ENCODE results near the gene PHACTR4.
"Not testable (repeated sequence)": the region's sequence is repeated elsewhere in the genome, so short reads cannot be mapped to it uniquely, and the experiment has no call there.

PHACTR4 gene

DNA sequence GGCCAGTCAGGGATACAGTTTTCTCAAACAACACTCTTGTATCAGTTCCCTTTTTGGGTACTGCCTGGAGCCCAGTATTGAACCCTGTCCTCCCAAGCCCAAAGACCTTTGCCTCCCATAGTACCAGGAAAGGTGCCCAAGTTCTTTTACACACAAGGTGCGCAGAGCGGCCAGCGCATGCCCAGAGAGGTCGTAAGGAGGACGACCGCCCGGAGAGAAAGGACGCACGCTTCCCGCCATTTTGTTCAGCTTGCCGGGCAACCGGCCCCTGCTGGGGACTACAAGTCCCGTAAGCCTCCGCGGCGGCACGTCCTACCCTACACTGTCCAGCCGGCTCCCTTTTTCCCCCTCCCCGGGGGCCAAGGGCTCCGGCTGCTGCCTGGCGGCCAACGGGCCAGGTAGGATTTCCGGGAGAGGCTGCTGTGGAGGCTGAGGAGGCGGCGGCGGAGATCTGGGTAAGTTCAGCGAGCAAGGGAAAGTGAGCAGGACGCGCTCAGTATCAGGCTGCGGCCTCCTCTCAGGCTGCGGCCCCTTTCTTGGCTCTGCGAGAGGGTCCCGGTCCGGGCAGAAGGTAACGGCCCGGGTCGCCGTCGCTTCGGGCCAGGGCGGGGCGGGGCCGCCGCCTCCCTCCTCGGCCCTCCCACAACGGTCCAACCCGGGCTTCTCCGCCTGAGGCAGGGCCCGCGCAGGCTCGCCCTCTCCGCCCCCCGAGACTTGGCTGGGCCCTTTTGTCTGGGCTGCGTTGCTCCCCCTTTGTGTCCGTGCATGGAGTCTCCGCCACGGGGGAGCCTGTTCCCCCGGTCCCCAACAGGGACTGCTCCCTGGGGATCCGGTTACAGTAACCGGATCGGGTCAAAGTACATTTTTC, at the start of gene PHACTR4:
Gene PHACTR4, plus strand, starts transcription at position 370 of the 868 bp plus-strand sequence. CDS start 37,708 bp downstream, outside the sequence.
- DNase-seq (ENCODE audit: low read depth in 2 of 2, low spot score in 1 of 2): peak; percentile 47 to 65

DNA sequence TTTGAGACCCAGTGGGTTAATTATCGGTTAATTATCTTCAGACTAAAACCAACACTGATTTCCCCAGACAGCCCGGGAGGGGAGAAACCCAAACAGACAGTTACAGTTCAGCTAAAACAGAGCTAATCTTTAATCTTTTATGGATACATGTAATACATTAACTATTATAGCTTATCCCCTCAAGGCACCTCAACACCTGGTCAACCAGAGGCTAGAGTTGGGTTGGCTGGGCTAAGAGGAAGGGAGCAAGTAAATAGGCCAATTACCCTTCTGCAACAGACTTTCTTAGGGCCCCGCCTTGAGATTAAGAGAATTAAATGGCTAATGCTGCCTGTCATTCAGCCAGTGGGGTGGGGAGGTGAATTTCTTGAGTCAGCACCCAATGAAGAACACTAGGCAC, 47.3 kb upstream of the PHACTR4 start:
- DNase-seq (ENCODE audit: low read depth in 2 of 2, low spot score in 1 of 2): no peak

DNA sequence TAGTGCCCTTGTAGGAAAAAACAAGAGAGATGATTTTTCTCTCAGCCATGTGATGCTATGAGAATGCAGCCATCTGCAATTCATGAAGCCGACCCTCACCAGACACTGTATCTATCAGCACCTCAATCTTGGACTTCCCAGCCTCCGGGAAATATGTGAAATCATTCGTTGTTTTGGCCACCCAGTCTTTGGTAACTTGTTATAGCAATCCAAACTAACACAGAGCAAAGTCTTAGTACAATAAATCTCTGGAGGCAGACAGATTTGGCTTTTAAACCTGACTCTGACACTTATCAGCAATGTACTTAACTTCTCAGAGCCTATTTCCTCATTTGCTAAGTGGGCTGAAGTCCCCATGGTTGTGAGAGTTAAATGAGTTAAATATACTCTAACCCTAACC, 45.8 kb upstream of the PHACTR4 start:
- no peak for DNase-seq (ENCODE audit: low read depth in 2 of 2, low spot score in 1 of 2)

DNA sequence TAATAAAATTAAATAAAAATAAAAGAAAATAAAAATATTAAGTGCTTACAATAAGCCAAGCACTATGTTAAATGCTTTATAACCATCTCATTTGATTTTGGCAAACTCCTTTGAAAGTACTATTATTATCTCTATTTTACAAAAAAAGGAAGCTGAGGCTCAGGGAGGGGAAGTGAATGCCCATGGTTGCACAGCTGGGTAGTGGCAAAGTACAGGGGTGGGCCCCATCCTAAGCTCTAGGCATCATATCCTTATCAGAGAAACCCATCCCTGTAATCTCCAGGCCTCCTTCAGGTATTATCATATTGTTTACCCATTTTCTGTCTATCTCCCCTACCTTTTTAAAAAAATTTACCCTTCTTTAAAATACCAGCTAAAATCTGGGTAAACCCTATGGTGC, 43.0 kb upstream of the PHACTR4 start:
- DNase-seq (ENCODE audit: low read depth in 2 of 2, low spot score in 1 of 2): no peak

DNA sequence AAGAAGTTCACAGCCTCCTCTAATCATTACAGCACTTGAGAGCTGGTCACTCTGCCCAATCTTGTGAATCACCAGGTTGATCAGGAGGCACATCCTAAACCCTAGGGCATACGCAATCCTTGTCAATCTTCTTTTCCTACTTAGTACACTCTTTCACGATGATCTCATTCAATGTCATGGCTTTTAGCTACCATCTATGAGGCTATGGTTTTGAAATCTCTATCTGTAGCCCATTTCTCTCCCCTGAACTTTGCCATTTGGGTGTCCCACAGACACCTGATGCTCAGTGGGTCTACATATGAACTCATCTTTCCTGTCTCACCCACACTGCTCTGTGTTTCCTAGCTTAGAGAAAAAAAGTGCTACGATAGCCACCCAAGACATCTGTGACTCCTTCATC, 42.6 kb upstream of the PHACTR4 start:
- no peak for DNase-seq (ENCODE audit: low read depth in 2 of 2, low spot score in 1 of 2)

DNA sequence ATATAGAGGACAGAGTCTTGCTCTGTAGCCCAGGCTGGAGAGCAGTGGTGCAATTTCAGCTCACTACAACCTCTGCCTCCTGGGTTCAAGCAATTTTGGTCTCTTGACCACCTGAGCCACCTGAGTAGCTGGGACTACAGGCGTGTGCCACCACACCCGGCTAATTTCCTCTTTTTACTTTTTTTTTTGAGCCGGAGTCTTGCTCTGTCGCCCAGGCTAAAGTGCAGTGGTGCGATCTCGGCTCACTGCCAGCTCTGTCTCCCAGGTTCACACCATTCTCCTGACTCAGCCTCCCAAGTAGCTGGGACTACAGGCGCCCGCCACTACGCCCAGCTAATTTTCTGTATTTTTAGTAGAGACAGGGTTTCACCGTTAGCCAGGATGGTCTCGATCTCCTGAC, 42.1 kb upstream of the PHACTR4 start:
- DNase-seq (ENCODE audit: low read depth in 2 of 2, low spot score in 1 of 2): not testable (repeated sequence)

DNA sequence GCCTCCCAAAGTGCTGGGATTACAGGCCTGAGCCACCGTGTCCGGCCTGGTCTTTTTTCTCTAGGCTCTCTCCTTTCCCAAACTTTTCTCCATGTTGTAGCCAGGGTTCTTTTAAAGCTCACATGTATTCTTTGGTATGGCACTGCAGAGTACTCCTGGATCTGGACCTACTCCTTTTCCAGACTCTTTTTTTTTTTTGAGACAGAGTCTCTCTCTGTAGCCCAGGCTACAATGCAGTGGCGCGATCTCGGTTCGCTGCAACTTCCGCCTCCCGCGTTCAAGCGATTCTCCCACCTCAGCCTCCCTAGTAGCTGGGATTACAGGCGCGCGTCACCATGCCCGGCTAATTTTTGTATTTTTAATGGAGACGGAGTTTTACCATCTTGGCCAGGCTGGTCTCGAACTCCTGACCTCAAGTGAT, 41.3 kb upstream of the PHACTR4 start:
- DNase-seq (ENCODE audit: low read depth in 2 of 2, low spot score in 1 of 2): no peak

DNA sequence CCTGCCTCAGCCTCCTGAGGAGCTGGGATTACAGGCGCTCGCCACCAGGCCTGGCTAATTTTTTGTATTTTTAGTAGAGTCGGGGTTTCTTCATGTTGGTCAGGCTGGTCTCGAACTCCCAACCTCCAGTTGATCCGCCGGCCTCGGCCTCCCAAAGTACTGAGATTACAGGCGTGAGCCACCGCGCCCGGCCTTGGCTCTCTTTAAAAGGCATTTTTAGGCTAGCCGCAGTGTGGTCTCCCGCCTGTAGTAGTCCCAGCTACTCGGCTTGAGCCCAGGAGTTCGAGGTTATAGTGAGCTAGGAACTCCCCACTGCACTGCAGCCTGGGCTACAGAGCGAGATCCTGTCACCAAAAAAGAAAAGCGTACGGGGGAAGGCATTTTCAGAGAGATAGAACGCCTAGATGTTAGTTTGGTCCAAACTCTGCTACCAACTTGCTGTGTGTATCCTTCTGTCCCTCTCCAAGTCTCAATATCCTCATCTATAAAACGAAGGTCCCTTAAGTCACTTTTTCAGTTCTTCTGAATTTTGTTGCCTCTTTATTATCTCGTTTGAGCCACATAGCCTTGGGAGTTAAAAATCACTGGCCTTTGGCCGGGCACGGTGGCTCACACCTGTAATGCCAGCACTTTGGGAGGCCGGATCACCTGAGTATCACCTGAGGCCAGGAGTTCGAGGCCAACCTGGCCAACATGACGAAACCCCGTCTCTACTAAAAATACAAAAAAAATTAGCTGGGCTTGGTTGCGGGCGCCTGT, 40.0 kb upstream of the PHACTR4 start:
- DNase-seq (ENCODE audit: low read depth in 2 of 2, low spot score in 1 of 2): peak in 1 of 2 donors; percentile 20

DNA sequence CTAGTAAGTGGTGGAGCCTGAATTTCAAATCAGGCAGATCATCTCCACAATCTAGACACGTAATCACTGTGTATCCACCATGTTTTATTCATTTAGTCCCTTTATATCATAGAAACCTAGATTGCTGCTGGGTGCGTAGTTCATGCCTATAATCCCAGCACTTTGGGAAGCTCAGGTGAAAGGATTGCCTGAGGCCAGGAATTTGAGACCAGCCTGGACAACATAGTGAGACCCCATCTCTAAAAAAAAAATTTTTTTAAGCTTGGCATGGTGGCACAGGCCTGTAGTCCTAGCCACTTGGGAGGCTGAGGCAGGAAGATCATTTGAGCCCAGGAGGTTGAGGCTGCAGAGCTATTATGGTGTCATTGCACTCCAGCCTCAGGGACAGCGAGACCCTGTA, 30.6 kb upstream of the PHACTR4 start:
- DNase-seq (ENCODE audit: low read depth in 2 of 2, low spot score in 1 of 2): no peak

DNA sequence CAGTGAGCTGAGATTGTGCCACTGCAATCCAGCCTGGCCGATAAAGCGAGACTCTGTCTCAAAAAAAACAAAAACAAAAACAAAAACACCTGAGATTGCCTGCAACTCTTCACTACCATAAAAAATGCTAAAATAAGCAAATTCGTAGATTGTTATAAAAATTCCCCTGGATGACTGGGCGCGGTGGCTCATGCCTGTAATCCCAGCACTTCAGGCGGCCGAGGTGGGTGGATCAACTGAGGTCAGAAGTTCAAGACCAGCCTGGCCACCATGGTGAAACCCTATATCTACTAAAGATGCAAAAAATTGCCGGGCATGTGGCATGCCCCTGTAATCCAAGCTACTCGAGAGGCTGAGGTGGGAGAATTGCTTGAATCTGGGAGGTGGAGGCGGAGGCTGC, 30.0 kb upstream of the PHACTR4 start:
- DNase-seq (ENCODE audit: low read depth in 2 of 2, low spot score in 1 of 2): no peak

DNA sequence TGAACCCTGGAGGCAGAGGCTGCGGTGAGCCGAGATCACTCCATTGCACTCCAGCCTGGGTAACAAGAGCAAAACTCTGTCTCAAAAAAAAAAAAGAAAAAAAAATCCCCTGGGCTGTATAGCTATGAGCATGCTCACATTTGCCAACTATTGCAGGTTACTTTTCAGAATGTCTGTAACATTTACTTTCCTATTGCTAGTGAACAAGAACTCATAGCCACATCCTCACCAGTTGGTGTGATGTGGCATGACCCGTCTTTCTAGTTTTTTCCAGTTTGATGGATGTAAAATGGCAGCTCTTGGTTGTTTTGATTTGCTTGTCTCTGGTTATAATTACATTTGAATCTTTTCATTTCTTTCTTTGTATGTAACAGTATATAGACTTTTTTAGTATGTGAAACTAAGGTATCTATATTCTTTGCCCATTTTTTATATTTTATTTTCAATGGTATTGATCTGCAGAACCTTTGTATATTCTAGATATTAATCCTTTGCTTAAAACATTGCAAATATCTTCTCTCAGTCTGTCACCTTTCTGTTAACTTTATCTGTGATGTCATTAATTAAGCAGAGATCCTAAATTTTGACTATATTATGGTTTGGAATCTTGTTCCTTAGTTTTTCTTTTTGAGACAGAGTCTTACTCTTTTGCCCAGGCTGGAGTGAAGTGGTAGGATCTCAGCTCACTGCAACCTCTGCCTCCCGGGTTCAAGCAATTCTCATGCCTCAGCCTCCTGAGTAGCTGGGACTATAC, 29.1 kb upstream of the PHACTR4 start:
- no peak for DNase-seq (ENCODE audit: low read depth in 2 of 2, low spot score in 1 of 2)

DNA sequence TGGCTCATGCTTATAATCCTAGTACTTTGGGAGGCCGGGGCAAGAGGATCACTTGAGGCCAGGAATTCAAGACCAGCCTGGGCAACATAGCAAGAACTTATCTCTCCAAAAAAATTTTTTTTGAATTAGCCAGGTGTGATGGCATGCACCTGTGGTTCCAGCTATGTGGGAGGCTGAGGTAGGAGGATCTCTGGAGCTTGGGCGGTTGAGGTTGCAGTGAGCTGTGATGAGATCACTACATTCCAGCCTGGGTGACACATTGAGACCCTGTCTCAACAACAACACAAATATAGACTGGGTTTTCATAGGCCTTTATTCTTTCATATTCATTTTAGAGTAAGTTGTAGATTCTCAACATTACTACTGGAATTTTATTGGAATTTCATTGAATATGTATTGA, 27.9 kb upstream of the PHACTR4 start:
- DNase-seq (ENCODE audit: low read depth in 2 of 2, low spot score in 1 of 2): no peak

DNA sequence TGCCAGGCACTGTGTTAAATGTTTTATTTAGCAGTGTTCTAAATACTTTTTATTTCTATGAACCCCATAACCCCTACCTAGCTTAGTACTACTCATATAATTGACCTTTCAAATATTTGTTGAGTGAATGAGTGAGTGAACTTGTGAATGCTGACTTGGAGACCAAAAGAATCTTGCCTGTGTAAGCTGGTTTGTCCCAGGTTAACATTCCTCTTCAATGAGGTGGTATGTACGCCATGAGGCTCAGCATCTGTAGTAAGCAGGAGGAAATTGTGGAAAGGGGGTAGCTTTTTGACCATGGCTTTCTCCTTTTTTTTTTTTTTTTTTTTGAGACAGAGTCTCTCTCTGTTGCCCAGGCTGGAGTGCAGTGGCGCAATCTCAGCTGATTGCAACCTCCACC, 26.1 kb upstream of the PHACTR4 start:
- no peak for DNase-seq (ENCODE audit: low read depth in 2 of 2, low spot score in 1 of 2)

DNA sequence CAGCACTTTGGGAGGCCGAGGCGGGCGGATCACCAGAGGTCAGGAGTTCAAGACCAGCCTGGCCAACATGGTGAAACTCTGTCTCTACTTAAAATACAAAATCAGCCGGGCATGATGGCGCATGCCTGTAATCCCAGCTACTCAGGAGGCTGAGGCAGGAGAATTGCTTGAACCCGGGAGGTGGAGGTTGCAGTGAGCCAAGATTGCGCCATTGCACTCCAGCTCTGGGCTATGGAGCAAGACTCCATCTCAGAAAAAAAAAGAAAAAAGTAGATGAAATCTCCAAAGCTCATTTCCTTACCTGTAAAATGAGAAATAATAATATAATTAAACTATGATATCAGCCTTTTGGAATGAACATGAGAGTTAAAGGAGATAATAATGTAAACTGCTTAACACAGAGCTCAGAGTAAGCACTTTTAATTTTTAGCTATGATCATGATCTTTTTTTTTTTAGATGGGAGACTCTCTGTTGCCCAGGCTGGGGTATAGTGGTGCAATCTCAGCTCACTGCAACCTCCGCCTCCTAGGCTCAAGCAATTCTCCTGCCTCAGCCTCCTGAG, 16.2 kb upstream of the PHACTR4 start:
- DNase-seq (ENCODE audit: low read depth in 2 of 2, low spot score in 1 of 2): not testable (repeated sequence)

DNA sequence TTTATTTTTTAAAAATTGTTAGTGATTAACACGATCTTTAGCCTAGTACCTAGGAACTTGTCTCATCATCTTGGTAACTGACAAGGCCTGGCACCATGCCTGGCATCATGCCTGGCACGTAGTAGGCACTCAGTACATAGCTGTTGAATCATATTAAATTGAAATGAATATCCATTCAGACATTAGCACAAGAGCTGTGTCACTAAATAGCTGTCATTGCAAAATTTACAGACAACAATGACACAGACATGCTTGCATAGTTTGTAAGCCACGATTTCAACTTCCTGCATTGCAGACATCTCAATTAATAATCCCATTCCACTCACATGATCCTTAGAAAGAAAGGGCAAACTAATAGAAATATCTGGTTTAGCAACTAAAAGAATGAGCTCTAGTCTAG, 15.4 kb upstream of the PHACTR4 start:
- DNase-seq (ENCODE audit: low read depth in 2 of 2, low spot score in 1 of 2): no peak

DNA sequence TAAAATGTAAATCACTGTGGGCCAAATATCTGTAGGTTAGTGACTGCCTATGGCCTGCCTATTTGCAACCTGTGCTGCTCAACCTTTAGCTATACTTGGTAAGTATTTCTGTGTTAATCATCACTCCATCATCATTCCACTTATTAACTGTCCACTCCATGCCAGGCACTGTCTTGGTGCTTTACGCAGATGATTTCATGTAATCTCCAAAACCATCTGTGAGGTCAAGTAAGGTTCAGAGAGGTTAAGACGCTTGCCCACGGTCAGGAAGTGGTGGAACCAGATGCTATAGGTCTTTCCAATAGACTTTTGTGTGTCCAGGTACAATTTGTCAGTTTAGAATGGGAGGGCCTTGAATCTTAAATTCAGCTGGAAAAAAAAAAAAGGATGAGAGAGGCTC, 10.8 kb upstream of the PHACTR4 start:
- no peak for DNase-seq (ENCODE audit: low read depth in 2 of 2, low spot score in 1 of 2)

DNA sequence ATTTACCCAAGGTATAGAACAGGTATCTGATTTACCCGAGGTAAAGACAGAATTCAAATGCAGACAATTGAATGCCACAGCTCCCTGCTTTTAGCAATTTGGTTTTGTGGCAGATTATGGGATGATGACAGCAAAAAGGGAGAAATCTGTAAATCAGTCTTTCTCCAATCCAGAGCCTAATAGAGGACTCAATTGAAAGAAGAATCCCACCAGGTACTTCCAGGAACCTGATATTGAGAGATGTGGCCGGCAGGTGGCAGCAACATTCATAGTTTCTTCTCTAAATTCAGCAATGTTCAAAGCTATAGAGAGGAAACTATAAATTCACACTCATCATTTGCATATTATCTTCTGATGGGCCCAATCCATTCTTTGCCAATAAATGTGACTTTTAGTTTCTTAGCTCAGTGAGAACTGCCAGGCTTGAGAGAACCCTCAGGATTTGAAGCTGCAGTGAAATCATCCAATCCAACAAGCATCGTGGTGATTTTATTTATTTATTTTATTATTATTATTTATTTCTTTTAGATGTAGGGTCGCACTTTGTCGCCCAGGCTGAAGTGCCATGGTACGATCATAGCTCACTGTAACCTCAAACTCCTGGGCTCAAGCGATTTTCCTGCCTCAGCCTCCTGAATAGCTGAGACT, 9.8 kb upstream of the PHACTR4 start:
- peak; percentile 32 to 52 for DNase-seq (ENCODE audit: low read depth in 2 of 2, low spot score in 1 of 2)

DNA sequence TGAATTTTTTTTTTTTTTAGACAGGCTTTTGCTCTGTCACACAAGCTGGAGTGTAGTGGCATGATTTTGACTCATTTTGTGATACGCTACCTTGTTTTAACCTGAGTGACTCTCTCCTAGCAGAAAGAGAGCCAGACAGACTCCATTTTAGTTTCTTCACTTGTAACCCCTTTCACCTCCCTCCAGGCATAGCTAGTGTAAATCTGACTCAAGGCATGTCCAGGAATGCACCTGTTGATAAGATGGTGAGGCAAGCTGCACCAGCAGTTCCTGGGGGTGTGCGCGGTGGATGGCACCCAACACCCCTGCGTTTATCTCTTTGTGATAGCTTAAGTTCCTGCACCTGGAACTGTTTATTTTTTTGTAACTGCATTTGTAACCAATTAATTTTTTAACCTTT, 4.7 kb upstream of the PHACTR4 start:
- DNase-seq (ENCODE audit: low read depth in 2 of 2, low spot score in 1 of 2): no peak

DNA sequence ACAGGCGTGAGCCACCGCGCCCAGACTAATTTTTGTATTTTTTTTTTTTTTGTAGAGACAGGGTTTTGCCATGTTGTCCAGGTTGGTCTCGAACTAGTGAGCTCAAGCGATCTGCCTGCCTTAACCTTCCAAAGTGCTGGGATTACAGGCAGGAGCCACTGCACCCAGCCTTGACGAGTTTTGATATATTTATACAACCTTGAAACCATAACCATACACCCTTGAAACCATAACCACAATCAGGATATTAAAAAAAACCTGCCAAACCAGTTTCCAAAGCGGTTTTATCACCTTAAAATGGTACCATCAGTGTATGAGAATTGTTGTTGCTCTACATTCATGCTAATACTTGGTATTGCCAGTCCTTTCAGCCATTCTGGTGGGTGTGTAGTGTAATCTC, 3.7 kb upstream of the PHACTR4 start:
- DNase-seq (ENCODE audit: low read depth in 2 of 2, low spot score in 1 of 2): no peak

DNA sequence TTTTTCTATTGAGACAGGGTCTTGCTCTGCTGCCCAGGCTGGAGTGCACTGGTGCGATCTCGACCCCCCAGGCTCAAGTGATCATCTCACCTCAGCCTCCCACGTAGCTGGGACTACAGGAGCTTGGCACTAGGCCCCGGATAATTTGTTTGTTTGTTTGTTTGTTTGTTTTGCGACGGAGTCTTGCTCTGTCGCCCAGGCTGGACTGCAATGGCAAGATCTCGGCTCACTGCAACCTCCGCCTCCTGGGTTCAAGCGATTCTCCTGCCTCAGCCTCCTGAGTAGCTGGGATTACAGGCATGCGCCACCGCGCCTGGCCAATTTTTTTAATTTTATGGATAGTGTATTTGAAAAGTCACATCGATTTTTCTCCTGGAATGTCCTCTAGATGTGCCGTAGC, 932 bp upstream of the PHACTR4 start:
- not testable (repeated sequence) for DNase-seq (ENCODE audit: low read depth in 2 of 2, low spot score in 1 of 2)

Measured in stimulated activated CD8-positive, alpha-beta memory T cell treated with anti-CD3 and anti-CD28 coated beads, Interleukin-4, amount 100 ng/mL, for 1 hour (primary cell).